Right lobe of liver (tissue), 6 donors: ENCODE measurements around the gene C2CD3. TPM values are rescaled to one million over a fixed set of nuclear protein-coding genes. Genes with fewer than 3 reads are reported as not detected.

Source experiments
- ATAC-seq, 4 donors: fragments of 200-7000 bp; cut with Tn5 transposase; one replicate each; pipeline ENCODE4 v1.9.1; 2020; ENCODE audit warnings: mild to moderate bottlenecking in 4 of 4, moderate library complexity in 4 of 4
- DNase-seq, 3 donors: peaks; one replicate each; pipeline ENCODE4 v3.0.0-alpha.2; 2020
- H3K27ac ChIP-seq, 3 donors: fragments of 200-600 bp; one replicate each; pipeline ENCODE4 v1.8.0; 2022
- H3K27me3 ChIP-seq, 2 donors: fragments of 200-600 bp; one replicate each; pipeline ENCODE4 v1.8.0; 2022
- H3K36me3 ChIP-seq, 4 donors: fragments of 200-600 bp; sonication (generic) in 1 of 4; one replicate each; pipeline versions ENCODE4 v1.5.1 to v1.8.0; 2017 to 2022; ENCODE audit warnings: control low read depth in 1 of 4
- H3K4me1 ChIP-seq, 4 donors: fragments of 200-600 bp; sonication (generic) in 1 of 4; one replicate each; pipeline versions ENCODE4 v1.5.1 to v1.8.0; 2017 to 2022; ENCODE audit warnings: control low read depth in 1 of 4
- H3K4me3 ChIP-seq, 3 donors: fragments of 200-600 bp; one replicate each; pipeline ENCODE4 v1.8.0; 2022
- H3K9me3 ChIP-seq, 4 donors: fragments of 200-600 bp; sonication (generic) in 1 of 4; one replicate each; pipeline versions ENCODE4 v1.5.1 to v1.8.0; 2017 to 2022; ENCODE audit warnings: control low read depth in 1 of 4
- POLR2A ChIP-seq: fragments of 450-650 bp; IDR thresholded peaks from one replicate; pipeline ENCODE4 v1.6.1; 2017; ENCODE audit warnings: antibody characterized with exemption, mild to moderate bottlenecking
- whole genome bisulfite sequencing: methylation state at CpG from one replicate; pipeline ENCODE4 v1.1.6; 2018; ENCODE audit warnings: low coverage, low lambda C conversion rate; ENCODE audit not compliant: insufficient coverage; ENCODE audit errors: missing lambda C conversion rate; 5-methylcytosine and 5-hydroxymethylcytosine counted together
- intact Hi-C, 2 donors: fragments of 100-400 bp; cut with DNase I; formaldehyde crosslinking; loops; one replicate each; pipeline versions ENCODE4 v1.11.2 to v1.14.1; 2022
- total RNA-seq, 6 experiments: library from RNA; depleted of rRNA in 2 of 6; stranded (reverse); fragments of >200 nt in 2 of 6; fragmentation: NEBNext Ultra II Directional in 3 of 6; extraction: Animal tissue kit (Norgen Biotek cat#: 25700) in 3 of 6; gene quantifications; one replicate each; pipeline versions ENCODE4 v1.1.0 to v1.2.4, GENCODE V29; 2016 to 2023
- TF ChIP-seq, protein P1 (sequence below), 4 donors: fragments of 200-600 bp in 3 of 4; fragments of 450-650 bp in 1 of 4; IDR thresholded peaks; one replicate each; pipeline versions ENCODE4 v1.5.1 to v1.8.0; 2016 to 2022; ENCODE audit warnings: antibody characterized with exemption in 4 of 4, mild to moderate bottlenecking in 2 of 4
- donor health status: DM: no; HTN: yes; CAD: no.
- donor health status: DM: no; HTN: no; CAD: no.
- donor health status: DM: no; HTN: no; CAD: no.
- donor health status: DM: no; HTN: yes; CAD: no.
- donor health status: DM: no; HTN: yes; CAD: no.

C2CD3 gene
- total RNA-seq, 6 experiments from 2014 or later: 4.8 to 9.6 (median 7.4) TPM

DNA sequence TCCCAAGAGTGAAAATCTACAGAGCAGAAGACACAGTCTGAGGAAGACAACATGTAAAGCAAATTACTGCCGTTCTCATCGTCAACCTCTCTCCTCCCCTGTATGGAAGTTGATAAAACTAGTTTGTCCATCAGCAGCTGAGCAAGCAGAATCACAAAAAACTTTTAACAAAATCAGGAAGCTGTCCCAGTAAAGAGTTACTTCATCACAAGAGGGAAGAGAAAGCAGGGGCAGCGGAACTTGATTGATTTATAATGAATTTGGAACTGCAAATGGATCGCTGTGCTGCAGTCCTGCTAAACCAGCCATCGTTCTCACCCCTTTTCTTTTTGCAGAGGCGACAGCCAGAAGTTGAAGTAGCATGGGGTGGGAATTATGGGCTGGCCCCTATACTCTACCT, 148.3 kb downstream of the C2CD3 start:
- intact Hi-C loops: no loop called here
- H3K4me1 ChIP-seq: peaks cover 0 to 27% (median 14%) of the 10 kb centered on the region in 4 donors
- no peak overlapping the region for H3K27ac ChIP-seq

DNA sequence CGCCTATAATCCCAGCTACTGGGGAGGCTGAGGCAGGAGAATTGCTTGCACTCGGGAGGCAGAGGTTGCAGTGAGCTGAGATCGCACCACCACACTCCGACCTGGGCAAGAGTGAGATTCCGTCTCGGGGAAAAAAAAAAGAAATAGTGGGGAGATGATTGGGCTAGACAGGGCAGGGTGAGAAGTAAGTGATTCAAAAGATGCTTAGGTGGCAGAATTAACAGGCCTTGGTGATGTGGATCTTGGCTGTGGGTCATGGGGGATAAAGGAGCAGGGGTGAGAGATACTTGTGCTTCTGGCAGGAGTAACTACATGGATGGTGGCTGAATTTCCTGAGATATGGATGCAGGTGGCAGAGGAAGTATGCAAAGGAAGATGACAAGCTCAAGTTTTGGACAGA, 148.8 kb downstream of the C2CD3 start:
- no peak overlapping the region for H3K27ac ChIP-seq
- intact Hi-C loops: no loop called here
- no peaks in the 10 kb centered on the region for H3K9me3 ChIP-seq
- ATAC-seq (no peak), DNase-seq (no peak)
- no peaks in the 10 kb centered on the region for H3K36me3 ChIP-seq
- no peak for TF ChIP-seq POLR2A
- TF ChIP-seq, protein P1, sequence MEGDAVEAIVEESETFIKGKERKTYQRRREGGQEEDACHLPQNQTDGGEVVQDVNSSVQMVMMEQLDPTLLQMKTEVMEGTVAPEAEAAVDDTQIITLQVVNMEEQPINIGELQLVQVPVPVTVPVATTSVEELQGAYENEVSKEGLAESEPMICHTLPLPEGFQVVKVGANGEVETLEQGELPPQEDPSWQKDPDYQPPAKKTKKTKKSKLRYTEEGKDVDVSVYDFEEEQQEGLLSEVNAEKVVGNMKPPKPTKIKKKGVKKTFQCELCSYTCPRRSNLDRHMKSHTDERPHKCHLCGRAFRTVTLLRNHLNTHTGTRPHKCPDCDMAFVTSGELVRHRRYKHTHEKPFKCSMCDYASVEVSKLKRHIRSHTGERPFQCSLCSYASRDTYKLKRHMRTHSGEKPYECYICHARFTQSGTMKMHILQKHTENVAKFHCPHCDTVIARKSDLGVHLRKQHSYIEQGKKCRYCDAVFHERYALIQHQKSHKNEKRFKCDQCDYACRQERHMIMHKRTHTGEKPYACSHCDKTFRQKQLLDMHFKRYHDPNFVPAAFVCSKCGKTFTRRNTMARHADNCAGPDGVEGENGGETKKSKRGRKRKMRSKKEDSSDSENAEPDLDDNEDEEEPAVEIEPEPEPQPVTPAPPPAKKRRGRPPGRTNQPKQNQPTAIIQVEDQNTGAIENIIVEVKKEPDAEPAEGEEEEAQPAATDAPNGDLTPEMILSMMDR (IDR thresholded peaks at IDR 0.05): no peak
- peaks cover 0 to 27% (median 14%) of the 10 kb centered on the region in 4 donors for H3K4me1 ChIP-seq
- no peak overlapping the region for H3K4me3 ChIP-seq
- no peaks in the 10 kb centered on the region for H3K27me3 ChIP-seq
- WGBS: 84% methylated on average over 5 of the region's 6 CpGs

More for the DNA sequence above, 148.3 kb downstream of the C2CD3 start:
- H3K9me3 ChIP-seq: no peaks in the 10 kb centered on the region
- H3K36me3 ChIP-seq: no peaks in the 10 kb centered on the region
- no peak overlapping the region for H3K4me3 ChIP-seq
- 85% methylated on average over 6 of the region's 6 CpGs for WGBS
- ATAC-seq (no peak), DNase-seq (no peak)
- H3K27me3 ChIP-seq: no peaks in the 10 kb centered on the region
- TF ChIP-seq, protein P1 (IDR thresholded peaks at IDR 0.05): no peak
- no peak for TF ChIP-seq POLR2A

DNA sequence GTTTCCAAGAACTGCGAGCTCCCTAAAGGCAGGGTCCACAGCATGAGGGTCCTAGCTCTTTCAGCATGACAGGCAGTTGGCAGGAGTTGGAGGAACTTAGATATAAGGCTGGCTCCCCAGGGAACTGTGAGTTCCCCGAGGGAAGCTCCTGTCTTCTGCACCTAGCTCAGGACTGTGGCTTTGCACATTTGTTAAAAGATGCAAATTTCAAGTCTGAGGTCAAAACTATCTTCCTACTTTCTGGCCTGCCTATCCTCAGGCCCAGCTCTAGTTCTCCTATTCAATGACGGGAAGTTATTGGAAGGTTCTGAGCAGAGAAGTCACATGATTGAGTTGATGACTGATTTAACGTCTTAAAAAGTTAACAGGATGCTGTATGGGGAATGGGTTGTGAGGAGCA, 150.3 kb downstream of the C2CD3 start:
- no peak for DNase-seq
- peaks cover 0 to 27% (median 14%) of the 10 kb centered on the region in 4 donors for H3K4me1 ChIP-seq

DNA sequence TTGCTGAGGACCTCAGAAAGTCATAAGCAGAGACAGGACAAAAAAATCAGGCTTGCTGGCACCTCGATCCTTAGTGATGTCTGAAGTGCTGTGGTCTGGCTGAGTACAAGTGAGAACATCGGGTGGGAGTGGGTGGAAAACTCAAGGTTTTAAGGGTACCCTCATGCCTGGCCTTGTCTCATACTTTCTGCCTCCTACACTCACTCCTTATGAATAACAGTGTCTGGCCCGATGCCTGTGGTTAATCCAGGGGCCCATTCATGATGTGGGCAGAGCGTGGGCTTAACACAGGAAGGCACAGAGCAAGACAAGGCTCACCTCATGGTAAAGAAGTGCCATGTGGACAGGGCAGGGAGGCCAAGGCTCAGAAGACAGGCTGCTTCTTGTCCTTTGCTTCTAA, 150.9 kb downstream of the C2CD3 start:
- Histone ChIP-seq H3K27me3 (no peaks in the 10 kb centered on the region), H3K27ac (peak overlapping the region; percentile 77 to 94 (median 80)), H3K9me3 (no peaks in the 10 kb centered on the region), H3K4me1 (peaks cover 0 to 27% (median 14%) of the 10 kb centered on the region in 4 donors), H3K4me3 (no peak overlapping the region), H3K36me3 (no peaks in the 10 kb centered on the region)
- no peak for DNase-seq
- no peak for ATAC-seq
- intact Hi-C loops: no loop called here
- TF ChIP-seq, protein P1 (IDR thresholded peaks at IDR 0.05): no peak
- TF ChIP-seq POLR2A: no peak
- WGBS: 57% methylated on average over 1 of the region's 4 CpGs

More for the DNA sequence above, 150.3 kb downstream of the C2CD3 start:
- Histone ChIP-seq H3K4me3 (no peak overlapping the region), H3K9me3 (no peaks in the 10 kb centered on the region), H3K27ac (peak overlapping the region in 1 of 3 donors; percentile 80), H3K27me3 (no peaks in the 10 kb centered on the region), H3K36me3 (no peaks in the 10 kb centered on the region)
- intact Hi-C loops: no loop called here
- ATAC-seq: no peak
- 54% methylated on average over 4 of the region's 4 CpGs for WGBS
- TF ChIP-seq, protein P1 (IDR thresholded peaks at IDR 0.05): no peak
- TF ChIP-seq POLR2A: no peak
